HG02759 (cell line): ENCODE measurements around the gene CSNK1D.
A peak's percentile ranks its signal among the peaks of the same experiment; 100 is the strongest.
"Not testable (repeated sequence)": the region's sequence is repeated elsewhere in the genome, so short reads cannot be mapped to it uniquely, and the experiment has no call there.

Experiments
- ATAC-seq: cut with Tn5 transposase; IDR thresholded peaks from one replicate; pipeline ENCODE4 v1.9.1; 2021; ENCODE audit warnings: mild to moderate bottlenecking, moderate library complexity; ENCODE audit not compliant: unreplicated experiment

CSNK1D gene

DNA sequence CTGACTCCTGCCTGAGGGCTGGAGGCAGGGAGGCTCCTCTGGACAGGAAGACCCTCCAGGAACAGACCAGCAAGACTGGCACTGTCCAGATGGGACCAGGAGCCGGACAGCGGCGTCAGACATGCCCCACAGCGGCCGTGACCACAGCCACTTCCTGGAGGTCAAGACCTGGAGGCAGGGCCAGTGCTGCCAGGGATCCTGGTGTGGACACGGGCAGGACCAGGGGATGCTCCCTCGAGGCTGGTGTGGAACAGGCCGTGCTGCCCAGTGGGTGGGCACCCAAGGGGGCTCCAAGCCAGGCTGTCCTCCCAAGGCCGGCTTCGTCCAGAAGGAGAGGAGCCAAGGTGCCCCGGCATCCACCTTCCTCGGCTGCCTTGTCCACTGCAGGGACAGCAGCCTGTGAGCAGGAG lies 56.4 kb downstream of the CSNK1D start:
- no peak for ATAC-seq

DNA sequence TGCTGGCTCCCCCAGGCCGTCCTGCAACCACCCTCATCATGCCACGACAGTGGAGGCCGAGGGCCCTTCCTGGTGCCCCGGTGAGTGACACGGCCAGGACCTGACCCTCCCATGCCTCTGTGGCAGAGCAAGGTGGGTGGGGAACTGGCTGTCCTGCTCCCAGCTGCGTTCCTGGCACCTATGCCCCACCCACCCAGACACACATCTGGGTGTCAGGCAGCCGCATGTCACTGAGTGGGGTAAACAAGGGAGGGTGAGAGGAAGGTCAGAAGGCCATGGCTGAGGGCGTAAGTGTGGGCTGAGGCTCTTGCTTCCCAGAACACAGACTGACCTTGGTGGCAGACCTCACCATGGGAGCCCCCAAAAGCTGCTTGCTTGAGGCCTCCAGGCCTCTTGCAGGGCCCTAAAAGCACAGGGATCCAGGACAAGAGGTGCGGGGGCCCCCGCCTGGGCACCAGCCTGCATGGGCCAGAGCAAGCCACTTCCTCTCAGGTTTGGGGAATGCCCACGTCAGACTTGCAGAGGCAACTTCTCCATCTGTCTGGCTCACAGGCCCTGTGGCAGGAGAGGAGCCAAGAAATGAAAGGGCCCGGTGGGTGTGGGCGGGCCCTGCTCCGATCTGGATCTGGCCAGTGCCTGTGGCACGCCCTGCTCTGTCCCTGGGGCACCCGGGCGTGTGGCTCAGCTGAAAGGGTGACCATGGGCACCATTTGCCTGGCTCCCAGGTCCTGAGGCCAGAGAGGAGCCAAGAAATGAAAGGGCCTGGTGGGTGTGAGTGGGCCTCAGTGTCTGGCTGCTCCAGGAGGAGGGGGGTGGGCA lies 57.0 kb downstream of the CSNK1D start:
- ATAC-seq: no peak

DNA sequence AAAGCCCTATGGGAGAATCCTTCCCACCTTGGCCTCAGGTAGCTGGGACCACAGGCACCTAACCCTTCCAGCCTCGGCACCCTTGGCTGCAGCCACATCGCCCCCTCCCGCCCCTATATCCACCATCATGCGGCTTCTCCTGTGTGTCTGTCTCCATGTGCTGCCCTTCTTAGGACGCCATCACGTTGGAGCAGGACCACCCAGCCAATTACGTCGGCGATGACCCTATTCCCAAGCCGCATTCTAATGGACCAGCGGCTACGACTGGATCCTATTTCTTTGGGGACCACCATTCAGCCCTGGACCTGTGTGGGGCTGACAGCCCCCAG lies 57.6 kb downstream of the CSNK1D start:
- no peak for ATAC-seq

DNA sequence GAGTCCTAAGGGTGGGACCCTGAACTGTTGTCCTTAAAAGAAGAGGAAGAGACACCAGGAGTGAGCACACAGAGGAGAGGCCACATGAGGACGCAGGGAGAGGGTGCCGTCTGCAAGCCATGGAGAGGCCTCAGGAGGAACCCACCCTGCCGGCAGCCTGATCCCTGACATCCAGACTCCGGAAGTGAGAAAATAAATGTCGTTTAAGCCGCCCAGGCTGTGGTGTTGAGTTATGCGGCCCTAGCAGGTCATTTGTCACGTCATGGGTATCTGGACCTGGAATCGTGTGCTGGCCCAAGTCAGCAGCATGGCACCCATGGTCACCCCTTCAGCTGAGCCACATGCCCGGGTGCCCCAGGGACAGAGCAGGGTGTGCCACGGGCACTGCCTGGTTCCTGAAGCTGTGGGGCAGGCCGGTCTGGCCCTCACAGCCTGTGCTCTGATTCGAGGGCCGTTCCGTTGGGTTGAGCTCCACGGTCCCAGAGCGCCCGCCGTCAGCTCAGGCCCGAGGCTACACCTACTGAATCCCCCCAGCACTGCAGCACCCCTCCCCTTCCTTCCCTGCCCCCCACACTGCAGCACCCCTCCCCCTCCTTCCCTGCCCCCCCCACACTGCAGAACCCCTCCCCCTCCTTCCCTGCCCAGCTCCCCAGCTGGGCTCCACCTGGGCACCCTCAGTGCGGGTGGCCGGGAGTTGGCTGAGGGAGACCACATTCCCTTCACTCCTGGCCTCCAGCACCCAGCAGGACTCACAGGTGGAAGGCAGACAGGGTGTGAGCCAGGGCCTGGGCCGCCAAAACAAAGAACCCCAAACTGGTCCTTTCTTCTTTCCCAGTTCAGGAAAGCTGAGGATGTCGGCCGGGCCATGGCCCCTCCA lies 58.2 kb downstream of the CSNK1D start:
- ATAC-seq: no peak

DNA sequence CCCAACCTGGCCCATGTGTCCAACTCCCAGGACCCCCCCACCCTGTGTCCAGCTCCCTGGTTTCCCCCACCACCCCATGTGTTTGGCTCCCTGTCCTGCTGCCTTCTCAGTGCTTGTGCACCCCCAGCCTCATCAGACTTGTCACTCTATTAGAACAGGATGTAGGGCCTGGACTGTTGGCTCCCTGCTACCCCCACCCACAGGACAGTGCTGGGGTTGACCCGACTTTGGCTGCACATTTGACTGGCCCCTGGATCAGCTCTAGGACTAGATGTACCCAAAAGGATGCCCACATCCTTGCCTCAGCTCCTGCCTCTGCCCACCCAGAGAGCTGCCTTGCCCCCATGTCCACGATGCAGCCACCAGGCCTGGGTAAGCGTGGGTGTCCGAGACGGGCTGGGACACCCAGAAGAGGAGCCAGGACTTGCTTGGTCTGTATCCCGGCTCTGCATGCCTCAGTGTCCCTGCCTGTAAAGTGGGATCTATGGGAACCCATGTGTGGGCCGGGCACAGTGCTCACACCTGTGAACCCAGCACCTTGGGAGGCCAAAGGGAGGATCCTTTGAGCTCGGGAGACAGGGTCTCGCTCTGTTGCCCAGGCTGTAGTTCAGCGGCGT lies 59.4 kb downstream of the CSNK1D start:
- ATAC-seq: no peak

DNA sequence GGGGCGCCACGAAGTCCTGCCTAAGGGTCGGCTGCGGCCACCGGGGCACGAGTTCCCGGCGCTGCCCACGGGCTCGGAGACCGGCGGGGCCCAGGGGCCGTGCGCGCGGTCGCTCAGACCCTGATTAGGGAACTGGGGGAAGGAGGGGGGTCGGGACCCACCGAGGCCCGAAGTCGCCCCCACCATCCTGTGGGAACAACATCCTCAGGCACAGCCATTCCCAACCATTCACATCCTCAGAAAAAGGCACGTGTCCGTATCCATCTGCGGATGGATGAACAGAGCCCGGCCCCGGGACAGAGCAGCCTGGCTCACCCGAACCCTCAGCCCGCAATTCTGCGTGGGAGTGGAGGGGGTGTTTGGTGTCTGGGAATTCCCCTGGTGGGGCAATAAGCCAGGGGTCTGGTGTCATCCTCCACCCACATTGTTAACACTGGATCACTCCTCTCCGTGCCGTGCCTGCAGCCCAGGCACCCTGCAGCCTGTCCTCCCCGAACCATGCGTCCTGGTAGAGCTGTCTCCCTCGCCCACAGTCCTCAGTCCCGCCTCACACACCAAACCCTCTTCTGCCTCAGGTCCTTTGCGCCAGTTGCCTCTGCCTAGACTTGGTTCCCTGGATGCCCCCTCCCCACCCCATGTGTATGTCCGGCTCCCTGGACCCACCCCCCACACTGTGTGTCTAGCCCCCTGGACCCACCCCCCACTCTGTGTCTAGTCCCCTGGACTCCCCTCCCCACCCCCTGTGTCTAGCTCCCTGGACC lies 60.1 kb downstream of the CSNK1D start:
- peak; percentile 7 for ATAC-seq

DNA sequence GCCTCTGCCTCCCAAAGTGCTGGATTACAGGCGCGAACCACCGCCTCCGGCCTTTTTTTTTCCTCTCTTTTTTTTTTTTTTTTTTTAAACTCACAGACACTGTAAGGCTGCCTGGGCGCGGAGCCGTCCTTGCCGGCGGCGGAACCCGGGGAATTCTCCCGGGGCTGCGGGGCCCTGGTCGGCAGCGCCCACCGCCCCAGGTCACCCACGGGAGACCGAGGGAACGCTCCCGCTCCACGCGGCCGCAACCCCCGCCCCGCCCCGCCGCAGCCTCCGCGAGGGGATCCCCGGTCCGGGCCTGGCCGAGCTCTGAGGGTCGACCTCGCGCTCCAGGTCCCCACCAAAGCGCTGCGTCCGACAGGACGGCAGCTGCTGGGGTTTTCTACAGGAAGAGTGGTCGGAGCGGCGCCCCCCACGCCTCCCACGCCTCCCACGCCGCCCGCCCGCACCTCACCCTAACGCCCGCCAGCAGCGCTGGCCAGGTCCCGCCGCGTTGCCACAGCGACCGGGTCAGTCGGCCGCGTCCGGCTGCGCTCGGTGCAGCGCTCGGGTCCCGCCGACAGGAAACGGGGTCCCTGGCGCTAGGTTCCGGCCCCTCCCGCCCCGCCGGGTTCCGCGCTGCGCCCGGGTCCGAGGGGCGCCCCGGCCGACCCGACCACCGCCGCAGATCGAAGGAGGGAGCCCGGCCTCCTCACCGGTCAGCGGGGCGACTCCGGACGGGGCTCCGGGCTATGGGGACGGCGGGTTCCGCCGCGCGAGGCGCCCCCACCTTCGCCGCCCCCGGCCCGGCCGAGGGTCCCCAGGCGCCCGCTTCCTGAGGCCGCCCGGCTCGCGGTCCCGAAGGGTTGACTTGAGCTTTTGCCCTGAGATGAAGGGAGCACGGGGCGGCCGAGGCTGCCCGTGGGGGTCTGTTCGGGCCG lies 60.9 kb downstream of the CSNK1D start, which contains the start of gene CCDC57:
TSS of gene CCDC57 (minus strand) at position 512 of the 920 bp plus-strand sequence. CDS start 10,898 bp downstream, outside the sequence.
- peak; percentile 71 for ATAC-seq

DNA sequence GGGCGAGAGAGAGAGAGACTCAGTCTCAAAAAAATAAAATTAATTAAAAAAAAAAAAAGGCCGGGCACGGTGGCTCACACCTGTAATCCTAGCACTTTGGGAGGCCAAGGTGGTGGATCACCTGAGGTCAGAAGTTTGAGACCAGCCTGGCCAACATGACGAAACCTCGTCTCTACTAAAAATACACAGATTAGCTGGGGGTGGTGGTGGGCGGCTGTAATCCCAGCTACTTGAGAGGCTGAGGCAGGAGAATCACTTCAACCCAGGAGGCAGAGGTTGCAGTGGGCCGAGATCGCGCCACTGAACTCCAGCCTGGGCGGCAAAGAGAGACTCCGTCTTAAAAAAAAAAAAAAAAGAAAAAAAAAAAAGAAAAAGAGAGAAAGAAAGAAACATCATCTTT lies 62.8 kb downstream of the CSNK1D start:
- ATAC-seq: not testable (repeated sequence)

DNA sequence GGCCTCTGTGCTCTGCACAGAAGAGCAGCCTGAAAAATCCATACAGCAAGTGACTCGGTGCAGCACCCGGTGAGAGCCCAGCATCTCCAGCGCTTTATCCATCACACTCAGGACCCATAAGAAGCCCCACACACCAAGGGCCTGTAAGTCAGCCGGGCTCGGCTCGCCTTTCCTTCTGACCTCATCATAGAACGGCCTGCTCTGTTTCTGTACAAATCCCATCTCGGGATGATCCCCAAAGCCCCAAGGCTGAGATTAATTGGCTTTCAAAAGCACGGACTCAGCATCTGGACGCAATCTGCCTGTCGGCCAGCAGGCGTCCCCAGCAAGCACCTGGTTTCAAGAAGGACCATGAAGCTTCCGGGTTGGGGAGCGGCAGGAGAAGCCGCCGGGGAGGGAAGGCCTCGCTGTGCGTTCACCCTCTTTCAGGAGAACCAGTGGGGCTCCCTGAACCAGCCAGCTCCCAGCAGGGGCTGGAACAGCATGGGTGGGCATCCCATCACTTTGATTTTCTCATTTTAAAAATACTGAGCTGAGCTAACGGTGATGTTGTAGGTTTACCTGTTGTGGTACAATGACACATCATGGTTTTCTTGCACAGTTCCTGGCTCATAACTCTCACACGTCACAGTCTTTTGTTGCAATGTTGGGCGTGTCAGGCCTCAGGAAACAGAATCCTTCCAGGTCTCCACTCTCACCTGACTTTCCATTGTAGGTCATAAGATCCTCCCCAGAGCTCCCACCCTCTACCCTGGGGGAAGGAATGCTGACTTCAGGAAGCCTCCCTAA lies 67.6 kb downstream of the CSNK1D start:
- peak; percentile 71 for ATAC-seq

DNA sequence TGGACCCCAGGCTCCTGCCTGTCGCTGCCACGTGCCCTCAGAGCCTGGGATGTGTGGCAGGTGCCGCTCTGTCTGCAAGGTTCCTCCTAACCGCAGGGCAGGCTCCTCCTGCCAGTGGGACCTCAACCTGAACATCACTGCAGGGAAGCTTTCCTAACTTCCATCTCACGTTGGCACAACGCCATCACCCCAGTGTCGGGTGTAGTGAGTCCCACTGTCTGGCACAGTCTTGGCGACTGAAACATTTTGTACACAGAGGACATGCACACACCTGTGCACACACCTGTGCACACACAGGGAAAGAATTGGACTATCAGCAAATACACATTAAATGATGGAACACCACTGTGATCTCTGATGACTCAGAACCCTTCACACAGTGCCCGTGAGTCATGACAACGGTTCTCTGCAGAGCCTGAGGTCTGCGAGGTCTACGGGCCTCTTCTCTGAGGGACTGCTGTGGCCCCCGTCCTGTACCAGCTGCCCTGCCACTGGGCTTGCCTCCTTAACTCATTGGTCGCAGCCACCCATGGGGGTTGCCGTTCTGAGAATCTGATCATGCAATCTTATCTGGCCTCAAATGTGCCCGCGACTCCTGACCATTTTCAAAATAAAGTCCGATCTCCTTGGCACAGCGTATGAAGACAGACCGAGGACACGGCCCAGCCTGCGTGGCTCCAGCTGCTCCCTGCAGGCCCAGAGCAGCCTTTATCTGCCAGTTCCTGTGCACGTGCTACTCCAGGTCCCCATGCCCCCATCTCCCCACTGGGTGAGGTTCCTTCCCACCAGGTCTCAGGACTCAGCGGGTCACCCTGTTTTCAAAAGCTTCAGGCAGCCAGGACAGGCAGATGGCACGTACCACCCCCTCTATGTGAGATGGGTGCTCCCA lies 68.4 kb downstream of the CSNK1D start:
- no peak for ATAC-seq

DNA sequence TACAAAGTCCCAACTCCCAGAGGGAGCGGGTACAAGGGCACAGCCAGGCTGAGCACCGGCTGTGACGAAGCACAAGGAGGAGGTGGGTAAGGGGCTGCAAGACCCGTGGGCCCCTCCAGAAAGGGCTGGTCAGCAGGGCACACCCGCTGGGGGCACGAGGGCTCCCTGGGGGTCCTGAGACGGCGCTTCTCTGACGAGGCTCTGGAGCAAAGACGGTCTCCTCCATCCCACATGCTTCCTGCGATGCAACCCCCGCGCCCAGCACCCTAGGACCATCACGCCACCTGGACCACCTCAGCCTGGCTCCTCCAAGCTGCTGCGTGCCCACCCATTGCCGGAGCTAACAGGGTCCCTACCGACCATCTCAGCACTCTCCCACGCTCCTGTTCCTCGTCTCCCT lies 69.6 kb downstream of the CSNK1D start:
- ATAC-seq: no peak

DNA sequence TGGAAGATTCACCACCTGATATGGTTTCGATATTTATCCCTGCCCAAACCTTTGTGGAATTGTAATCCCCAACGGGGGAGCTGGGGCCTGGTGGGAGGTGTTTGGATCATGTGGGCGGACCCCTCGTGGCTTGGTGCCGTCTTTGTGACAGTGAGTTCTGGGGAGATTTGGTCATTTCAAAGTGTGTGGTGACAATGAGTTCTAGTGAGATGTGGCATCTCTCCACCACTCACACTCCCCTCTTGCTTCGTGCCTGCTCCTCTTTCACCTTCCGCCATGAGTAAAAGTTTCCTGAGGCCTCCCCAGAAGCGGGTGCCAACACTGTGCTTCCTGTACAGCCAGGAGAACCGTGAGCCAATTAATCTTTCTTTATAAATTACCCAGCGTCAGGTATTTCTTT lies 70.5 kb downstream of the CSNK1D start:
- no peak for ATAC-seq

DNA sequence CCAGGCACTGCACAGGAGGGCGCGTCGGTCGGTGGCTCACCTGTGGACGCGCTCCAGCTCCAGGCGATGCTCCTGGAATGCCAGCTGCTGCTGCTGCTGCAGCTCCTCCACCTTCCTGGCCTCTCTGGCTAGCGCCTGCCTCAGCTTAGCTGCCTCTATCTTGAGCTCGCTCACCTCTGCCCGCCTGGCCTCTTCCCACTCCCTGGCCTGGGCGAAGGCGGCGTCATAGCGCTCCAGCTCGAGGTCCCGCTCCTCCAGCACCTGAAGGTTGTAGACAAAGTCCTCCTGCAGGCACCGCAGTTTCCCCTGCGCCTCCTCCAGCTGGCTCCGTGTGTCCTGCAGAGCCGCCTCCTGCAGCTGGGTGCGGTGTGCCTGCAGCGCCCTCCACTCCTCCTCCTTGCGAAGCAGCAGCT lies 72.0 kb downstream of the CSNK1D start:
- no peak for ATAC-seq

DNA sequence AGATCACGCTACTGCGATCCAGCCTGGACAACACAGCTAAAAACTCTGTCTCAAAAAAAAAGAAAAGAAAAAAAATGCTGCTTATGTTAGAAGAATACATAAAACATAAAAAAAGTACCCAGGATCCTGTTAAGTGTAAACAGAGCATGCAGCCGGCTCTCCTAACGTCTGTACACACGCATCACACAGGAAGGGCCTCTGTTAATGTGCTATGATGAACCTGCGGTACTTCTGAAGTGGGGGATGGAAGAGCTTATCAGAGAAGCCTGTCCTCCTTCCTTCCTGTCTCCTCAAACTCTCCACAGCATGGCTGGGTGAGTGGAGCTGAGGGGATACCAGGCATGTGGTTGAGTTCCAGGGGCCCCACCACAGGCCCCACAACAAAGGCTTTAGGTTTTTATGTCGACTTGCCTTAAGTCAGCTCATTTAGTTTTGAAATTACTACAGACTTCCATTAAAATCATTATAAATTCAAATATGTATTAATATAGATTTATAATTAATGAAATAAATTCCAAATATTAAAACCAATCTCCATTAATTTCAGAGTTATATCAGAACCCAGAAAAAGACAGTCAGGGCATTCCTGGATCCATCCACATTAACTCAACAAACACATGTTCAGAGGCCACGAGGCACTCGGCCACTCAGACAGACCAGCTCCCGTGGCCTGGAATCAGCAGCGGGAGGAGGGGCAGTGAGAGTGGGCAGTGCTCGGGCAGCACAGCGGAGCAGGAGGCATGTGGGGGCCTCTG lies 72.6 kb downstream of the CSNK1D start:
- no peak for ATAC-seq

DNA sequence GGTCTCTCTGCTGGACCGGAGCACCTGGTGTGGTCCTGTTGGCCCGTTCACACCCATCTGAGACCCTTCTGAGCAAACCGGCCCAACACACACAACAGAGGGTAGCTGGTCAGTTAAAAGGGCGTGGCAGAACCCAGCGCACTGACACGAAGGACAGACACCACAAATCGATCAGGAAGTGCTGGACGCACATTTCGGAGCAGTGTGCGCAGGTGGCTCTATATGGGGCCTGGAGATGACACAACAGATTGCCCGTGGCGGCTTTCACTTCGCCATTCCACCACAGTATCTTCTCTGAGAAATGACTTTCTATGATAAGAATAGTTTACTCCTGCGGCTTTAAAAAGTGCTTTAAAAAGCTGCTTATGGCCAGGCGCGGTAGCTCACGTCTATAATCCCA lies 73.4 kb downstream of the CSNK1D start:
- no peak for ATAC-seq

DNA sequence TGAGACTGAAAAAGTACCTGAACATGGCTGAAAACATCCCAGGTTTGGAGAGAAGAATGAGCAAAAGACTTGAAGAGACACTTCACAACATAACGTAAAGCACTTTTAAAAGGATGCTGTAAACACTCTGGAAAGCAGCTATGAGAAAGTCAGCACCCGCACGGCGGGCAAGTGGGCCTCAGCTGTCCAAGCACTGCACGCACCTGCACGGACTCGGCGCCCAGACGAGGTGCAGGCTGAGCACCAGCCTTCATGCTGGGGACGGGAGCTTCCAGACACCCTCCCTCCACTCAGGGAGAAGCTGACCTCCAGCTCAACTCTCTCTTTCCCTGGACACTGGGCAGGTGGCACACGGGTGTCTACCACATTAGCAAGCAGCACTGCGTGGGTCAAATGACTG lies 74.0 kb downstream of the CSNK1D start:
- ATAC-seq: no peak

DNA sequence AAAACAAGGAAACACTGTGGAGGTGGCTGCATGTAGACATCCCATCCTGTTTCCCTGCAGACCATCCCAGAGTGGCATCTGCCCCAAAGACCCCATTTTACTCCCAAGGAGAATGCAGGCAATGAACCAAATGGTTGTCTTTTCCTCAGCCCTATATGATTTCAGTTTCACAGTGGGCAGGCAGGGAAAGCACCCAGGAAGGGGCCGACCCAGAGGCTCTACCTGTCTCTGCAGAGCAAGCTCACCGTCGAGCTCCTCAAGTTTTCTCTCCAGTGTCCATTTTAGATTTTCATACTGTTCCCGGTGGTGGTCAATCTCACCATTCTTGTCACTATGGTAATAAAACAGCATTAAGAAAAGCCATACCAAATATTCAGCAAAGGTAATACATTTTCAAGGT lies 75.4 kb downstream of the CSNK1D start:
- ATAC-seq: no peak
